H1 (cell line): ENCODE data around the gene GRIP2. TPM values are rescaled to one million over a fixed set of nuclear protein-coding genes. Genes with fewer than 3 reads are reported as not detected.

Experiments
- GABPA ChIP-seq: IDR thresholded peaks from 2 replicates; pipeline ENCODE4 v1.6.1; 2011; ENCODE audit warnings: mild to moderate bottlenecking, low read length, moderate library complexity, borderline replicate concordance; ENCODE audit not compliant: insufficient read depth
- JUN ChIP-seq: IDR thresholded peaks from 2 replicates; pipeline ENCODE4 v1.6.1; 2011; ENCODE audit warnings: low read depth, mild to moderate bottlenecking, improper control_type of control experiment, low read length
- POLR2A ChIP-seq, 2 experiments: IDR thresholded peaks; 1 replicate in 1 of 2; 2 replicates in 1 of 2; pipeline ENCODE4 v1.6.1; 2011; ENCODE audit warnings: low read depth in 2 of 2, low read length in 2 of 2, mild to moderate bottlenecking in 2 of 2; ENCODE audit errors: control extremely low read depth in 1 of 2
- POLR2AphosphoS5 ChIP-seq: IDR thresholded peaks from 2 replicates; pipeline ENCODE4 v1.6.1; 2011; ENCODE audit warnings: low read depth, low read length
- TBP ChIP-seq: IDR thresholded peaks from 2 replicates; pipeline ENCODE4 v1.6.1; 2011; ENCODE audit warnings: low read depth, low read length, improper control_type of control experiment
- polyA plus RNA-seq, 7 experiments: library from polyadenylated mRNA; depleted of rRNA in 3 of 7; stranded (reverse) in 5 of 7; unstranded in 2 of 7; fragments of >200 nt in 5 of 7; fragments of 200-250 nt in 2 of 7; gene quantifications; 1 replicate in 5 of 7; 2 replicates in 1 of 7; 4 replicates in 1 of 7; pipeline versions ENCODE4 v1.2.1 to v1.2.3, GENCODE V29; 2011 to 2013; ENCODE audit warnings: missing spikeins in 2 of 7, mixed read lengths in 2 of 7
- total RNA-seq: library from RNA; stranded (reverse); fragmentation: NEBNext Ultra II Directional; extraction: Animal tissue kit (Norgen Biotek cat#: 25700); gene quantifications from 2 replicates; pipeline ENCODE4 v1.2.1, GENCODE V29; 2021
- TF ChIP-seq, protein P1 (sequence below): IDR thresholded peaks from 2 replicates; pipeline ENCODE4 v1.6.1; 2012; ENCODE audit warnings: inconsistent platforms

The GRIP2 gene
- total and polyA plus RNA-seq, 2 of the 8 experiments (the other 6 are each of a cell fraction or from before 2014, with no cell fraction given) = 2.5 to 6.4 TPM

DNA sequence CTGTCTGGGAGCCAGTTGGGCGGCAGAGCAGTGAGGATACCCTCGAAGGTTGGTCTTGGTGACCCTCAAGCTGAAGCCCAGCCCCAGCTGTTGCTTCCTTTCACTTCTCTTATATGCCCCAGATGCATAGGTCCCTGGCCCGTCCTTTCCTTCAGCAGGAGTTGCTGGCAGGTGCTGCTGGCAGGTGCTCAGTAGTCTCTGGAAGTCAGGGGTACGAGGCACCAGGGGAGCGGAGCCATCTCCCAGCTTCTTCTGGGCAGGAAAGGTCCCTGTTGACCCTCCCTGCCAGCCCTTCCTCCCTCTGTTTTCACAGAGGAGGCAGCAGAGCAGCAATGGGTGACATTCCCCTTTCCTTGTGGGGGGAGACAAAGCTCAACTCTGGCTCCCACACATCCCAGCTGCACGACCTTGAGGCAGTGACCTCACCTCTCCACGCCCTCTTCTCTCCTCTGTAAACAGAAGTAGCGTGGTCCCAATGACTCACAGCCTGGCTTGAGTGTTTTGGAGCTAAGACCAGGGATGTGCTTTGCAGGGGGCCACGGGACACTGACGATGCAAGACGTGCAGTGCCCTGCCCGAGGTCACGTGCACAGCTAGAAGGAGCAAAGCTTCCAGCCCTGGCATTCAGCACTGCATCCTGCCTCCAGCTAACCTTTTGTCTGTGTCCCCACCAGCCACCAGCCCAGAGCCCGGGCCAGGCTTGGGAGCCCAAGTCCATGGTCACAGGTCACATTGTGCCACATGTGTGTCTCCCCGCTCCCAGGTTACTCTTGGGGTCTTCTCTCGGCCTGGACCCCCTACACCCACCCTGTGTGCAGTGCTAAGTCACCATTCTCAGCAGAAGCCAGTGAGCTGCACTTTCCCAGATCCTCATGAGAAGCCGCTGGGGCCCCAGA is 88.0 kb downstream of the GRIP2 start (continued):
- TF ChIP-seq, protein P1, sequence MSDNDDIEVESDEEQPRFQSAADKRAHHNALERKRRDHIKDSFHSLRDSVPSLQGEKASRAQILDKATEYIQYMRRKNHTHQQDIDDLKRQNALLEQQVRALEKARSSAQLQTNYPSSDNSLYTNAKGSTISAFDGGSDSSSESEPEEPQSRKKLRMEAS = no peak
- no peak for TF ChIP-seq POLR2AphosphoS5
- no peak for TF ChIP-seq TBP
- TF ChIP-seq POLR2A (IDR thresholded peaks at IDR 0.05; ENCODE audit: control extremely low read depth in 1 of 2, low read depth in 2 of 2, low read length in 2 of 2) = no peak
- TF ChIP-seq GABPA = no peak
- no peak for TF ChIP-seq JUN
